Spleen (tissue), 7 donors: ENCODE results near the gene B3GAT1.

Experiments
- POLR2A ChIP-seq, 3 donors: fragments of 450-650 bp; IDR thresholded peaks; one replicate each; pipeline ENCODE4 v1.5.1; 2017; ENCODE audit warnings: antibody characterized with exemption in 3 of 3, mild to moderate bottlenecking in 1 of 3
- POLR2AphosphoS5 ChIP-seq, 3 donors: sonication (generic); formaldehyde crosslinking; IDR thresholded peaks; one replicate each; pipeline ENCODE4 v1.5.1; 2017; ENCODE audit warnings: antibody characterized with exemption in 3 of 3
- TF ChIP-seq, protein P1 (sequence below), 11 experiments: fragments of 200-600 bp in 7 of 11; fragments of 450-650 bp in 4 of 11; sonication (generic) in 4 of 11; IDR thresholded peaks in 8 of 11; conservative IDR thresholded peaks in 3 of 11; 1 replicate in 7 of 11; 2 replicates in 4 of 11; pipeline versions ENCODE4 v1.4.0 to v1.8.0; 2016 to 2021; ENCODE audit warnings: antibody characterized with exemption in 11 of 11, inconsistent platforms in 4 of 11, mild to moderate bottlenecking in 1 of 11
- donor health status: DM: no; HTN: no; CAD: no; lungs with moderate emphysema.
- donor health status: DM: no; HTN: no; CAD: no.
- donor health status: DM: no; HTN: no; CAD: no.

DNA sequence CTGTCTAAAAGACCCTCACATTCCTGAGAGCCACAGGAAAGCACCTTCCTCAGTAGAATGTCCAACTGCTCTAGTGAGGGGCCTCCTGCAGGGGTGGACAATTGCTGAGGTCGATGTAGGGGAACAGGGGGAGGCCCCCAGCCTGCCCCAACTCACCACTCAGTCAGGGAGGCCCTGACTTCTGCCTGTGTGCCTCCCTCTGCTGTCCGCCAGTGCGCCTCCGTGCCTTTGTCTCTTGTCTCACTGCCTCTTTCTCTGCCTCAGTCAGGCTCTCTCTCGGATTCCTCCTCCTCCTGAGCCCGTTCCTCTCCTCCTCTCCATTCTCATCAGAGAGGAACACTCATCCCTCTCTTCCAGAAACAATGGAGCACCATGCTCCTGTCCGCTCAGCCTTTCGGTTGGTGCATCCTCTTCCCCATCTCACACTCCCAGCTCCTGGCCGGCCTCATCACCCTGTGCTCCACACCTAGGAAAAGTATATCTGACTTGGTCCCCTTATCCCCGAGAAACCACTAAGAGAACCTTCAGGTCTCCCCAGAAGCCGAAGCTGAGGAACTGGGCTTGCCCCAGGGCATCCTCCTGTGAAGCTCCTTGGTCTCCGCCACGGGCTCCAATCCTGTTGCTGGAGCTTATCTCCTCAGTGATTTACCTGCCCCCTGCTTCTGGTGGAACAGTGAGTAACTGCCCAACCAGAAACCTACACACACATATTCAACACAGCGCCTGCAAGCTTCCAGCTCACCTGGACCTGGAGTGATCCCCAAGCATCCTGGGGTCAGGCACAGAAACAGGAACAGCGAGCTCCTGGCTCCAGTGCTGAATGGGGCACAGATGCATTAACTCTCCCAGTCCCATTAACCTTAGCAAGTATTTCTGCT is 2.3 kb downstream of the B3GAT1 start:
- TF ChIP-seq, protein P1, sequence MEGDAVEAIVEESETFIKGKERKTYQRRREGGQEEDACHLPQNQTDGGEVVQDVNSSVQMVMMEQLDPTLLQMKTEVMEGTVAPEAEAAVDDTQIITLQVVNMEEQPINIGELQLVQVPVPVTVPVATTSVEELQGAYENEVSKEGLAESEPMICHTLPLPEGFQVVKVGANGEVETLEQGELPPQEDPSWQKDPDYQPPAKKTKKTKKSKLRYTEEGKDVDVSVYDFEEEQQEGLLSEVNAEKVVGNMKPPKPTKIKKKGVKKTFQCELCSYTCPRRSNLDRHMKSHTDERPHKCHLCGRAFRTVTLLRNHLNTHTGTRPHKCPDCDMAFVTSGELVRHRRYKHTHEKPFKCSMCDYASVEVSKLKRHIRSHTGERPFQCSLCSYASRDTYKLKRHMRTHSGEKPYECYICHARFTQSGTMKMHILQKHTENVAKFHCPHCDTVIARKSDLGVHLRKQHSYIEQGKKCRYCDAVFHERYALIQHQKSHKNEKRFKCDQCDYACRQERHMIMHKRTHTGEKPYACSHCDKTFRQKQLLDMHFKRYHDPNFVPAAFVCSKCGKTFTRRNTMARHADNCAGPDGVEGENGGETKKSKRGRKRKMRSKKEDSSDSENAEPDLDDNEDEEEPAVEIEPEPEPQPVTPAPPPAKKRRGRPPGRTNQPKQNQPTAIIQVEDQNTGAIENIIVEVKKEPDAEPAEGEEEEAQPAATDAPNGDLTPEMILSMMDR (IDR thresholded peaks at IDR 0.05 in 8 of 11, conservative IDR thresholded peaks at IDR 0.05 in 3 of 11) = no peak
- TF ChIP-seq POLR2AphosphoS5 (IDR thresholded peaks at IDR 0.05) (no peak), POLR2A (IDR thresholded peaks at IDR 0.05) (no peak)
